ENCODE data around the gene WDR86.

The WDR86 gene

GRCh38 chr7:151342811-151343210 lies 67.0 kb downstream of the WDR86 start:
- H3K4me1 ChIP-seq (ENCODE audit: control insufficient read depth, insufficient read depth, low read depth, low read length): peaks cover 7% of the 10 kb centered on the region
- H3K18ac ChIP-seq (ENCODE audit: low read depth in 1 of 2, low read length in 2 of 2): no peak overlapping the region
- H3K4me2 ChIP-seq (ENCODE audit: low read length, poor library complexity, severe bottlenecking): peak overlapping the region; percentile 72
- no peak overlapping the region for H3K23ac ChIP-seq (ENCODE audit: low read length in 2 of 2)
- no peak overlapping the region for H4K91ac ChIP-seq (ENCODE audit: low read length)
- DNase-seq: no peak
- no peak overlapping the region for H4K8ac ChIP-seq (ENCODE audit: low read length)
- 90% methylated on average over 8 of the region's 8 CpGs for WGBS
- H2BK12ac ChIP-seq (ENCODE audit: low read length in 2 of 2): no peak overlapping the region
- H3K9me3 ChIP-seq (ENCODE audit: control insufficient read depth, low read length): peaks cover 3% of the 10 kb centered on the region
- no peak overlapping the region for H2BK120ac ChIP-seq (ENCODE audit: low read depth, low read length)
- H3K9ac ChIP-seq (ENCODE audit: low read length): peak overlapping the region; percentile 98
- H3K4me3 ChIP-seq (ENCODE audit: insufficient read depth in 1 of 2, low read depth in 1 of 2, low read length in 2 of 2): peak overlapping the region in 1 of 2 experiments; percentile 94
- peaks cover 9 to 26% of the 10 kb centered on the region in 2 experiments for H3K36me3 ChIP-seq (ENCODE audit: control insufficient read depth in 1 of 2, insufficient read depth in 2 of 2, low read depth in 1 of 2, low read length in 2 of 2)
- H2BK5ac ChIP-seq (ENCODE audit: low read depth, low read length, poor library complexity, severe bottlenecking): no peak overlapping the region
- no peak overlapping the region for H2BK15ac ChIP-seq (ENCODE audit: low read depth, poor library complexity, severe bottlenecking)
- no peak overlapping the region for H3K27ac ChIP-seq (ENCODE audit: low read length, poor library complexity, severe bottlenecking)
- H2AK5ac ChIP-seq (ENCODE audit: low read length, severe bottlenecking): no peak overlapping the region
- H3K79me1 ChIP-seq (replicated peaks; ENCODE audit: low read length, poor library complexity, severe bottlenecking): peaks cover 14% of the 10 kb centered on the region
- H3K27me3 ChIP-seq (ENCODE audit: control insufficient read depth in 1 of 2, insufficient read depth in 1 of 2, low read length in 2 of 2): no peaks in the 10 kb centered on the region
- H3K14ac ChIP-seq (ENCODE audit: low read length in 2 of 2): no peak overlapping the region
- H2AFZ ChIP-seq (ENCODE audit: low read depth, low read length): no peak overlapping the region
- H3K4ac ChIP-seq (ENCODE audit: low read depth in 1 of 2, low read length in 2 of 2): no peak overlapping the region

- Histone ChIP-seq H3K27ac (ENCODE audit: low read length, poor library complexity, severe bottlenecking) (no peak overlapping the region), H3K9ac (ENCODE audit: low read length) (peak overlapping the region; percentile 98), H3K14ac (ENCODE audit: low read length in 2 of 2) (no peak overlapping the region), H3K27me3 (ENCODE audit: control insufficient read depth in 1 of 2, insufficient read depth in 1 of 2, low read length in 2 of 2) (no peaks in the 10 kb centered on the region), H3K4me1 (ENCODE audit: control insufficient read depth, insufficient read depth, low read depth, low read length) (peaks cover 7% of the 10 kb centered on the region), H3K4ac (ENCODE audit: low read depth in 1 of 2, low read length in 2 of 2) (no peak overlapping the region), H3K36me3 (ENCODE audit: control insufficient read depth in 1 of 2, insufficient read depth in 2 of 2, low read depth in 1 of 2, low read length in 2 of 2) (peaks cover 5 to 20% of the 10 kb centered on the region in 2 experiments), H2BK12ac (ENCODE audit: low read length in 2 of 2) (no peak overlapping the region), H3K18ac (ENCODE audit: low read depth in 1 of 2, low read length in 2 of 2) (no peak overlapping the region), H3K9me3 (ENCODE audit: control insufficient read depth, low read length) (peaks cover 3% of the 10 kb centered on the region), H4K91ac (ENCODE audit: low read length) (no peak overlapping the region), H3K4me2 (ENCODE audit: low read length, poor library complexity, severe bottlenecking) (peak overlapping the region; percentile 44), H3K4me3 (ENCODE audit: insufficient read depth in 1 of 2, low read depth in 1 of 2, low read length in 2 of 2) (peak overlapping the region; percentile 93 to 94), H2BK5ac (ENCODE audit: low read depth, low read length, poor library complexity, severe bottlenecking) (no peak overlapping the region), H2AK5ac (ENCODE audit: low read length, severe bottlenecking) (no peak overlapping the region), H2BK15ac (ENCODE audit: low read depth, poor library complexity, severe bottlenecking) (no peak overlapping the region), H4K8ac (ENCODE audit: low read length) (no peak overlapping the region), H3K23ac (ENCODE audit: low read length in 2 of 2) (no peak overlapping the region), H2BK120ac (ENCODE audit: low read depth, low read length) (no peak overlapping the region), H3K79me1 (replicated peaks; ENCODE audit: low read length, poor library complexity, severe bottlenecking) (peaks cover 14% of the 10 kb centered on the region), H2AFZ (ENCODE audit: low read depth, low read length) (no peak overlapping the region)
- DNase-seq: no peak
- WGBS: 50% methylated on average over 8 of the region's 11 CpGs
These were observed 67.7 kb downstream of the WDR86 start for GRCh38 chr7:151342102-151342646.

- 2% methylated on average over 51 of the region's 72 CpGs for WGBS
- peak within 1 kb of the TSS; percentile 93 to 94 for H3K4me3 ChIP-seq (ENCODE audit: insufficient read depth in 1 of 2, low read depth in 1 of 2, low read length in 2 of 2)
These were observed 68.3 kb downstream of the WDR86 start, which contains the start of gene NUB1 for GRCh38 chr7:151341357-151342101. Gene NUB1 (plus strand): TSS chr7:151341812. CDS start chr7:151345350, 3,538 bp downstream.

GRCh38 chr7:151340794-151341356 lies 69.0 kb downstream of the WDR86 start:
- H3K4ac ChIP-seq (ENCODE audit: low read depth in 1 of 2, low read length in 2 of 2): no peak overlapping the region
- H3K4me2 ChIP-seq (ENCODE audit: low read length, poor library complexity, severe bottlenecking): peak overlapping the region; percentile 20
- H2AK5ac ChIP-seq (ENCODE audit: low read length, severe bottlenecking): no peak overlapping the region
- peaks cover 0 to 8% of the 10 kb centered on the region in 2 experiments for H3K36me3 ChIP-seq (ENCODE audit: control insufficient read depth in 1 of 2, insufficient read depth in 2 of 2, low read depth in 1 of 2, low read length in 2 of 2)
- peaks cover 8% of the 10 kb centered on the region for H3K79me1 ChIP-seq (replicated peaks; ENCODE audit: low read length, poor library complexity, severe bottlenecking)
- no peak overlapping the region for H2BK12ac ChIP-seq (ENCODE audit: low read length in 2 of 2)
- H3K4me1 ChIP-seq (ENCODE audit: control insufficient read depth, insufficient read depth, low read depth, low read length): peaks cover 7% of the 10 kb centered on the region
- H4K91ac ChIP-seq (ENCODE audit: low read length): no peak overlapping the region
- peak overlapping the region; percentile 84 for H4K8ac ChIP-seq (ENCODE audit: low read length)
- no peak overlapping the region for H3K14ac ChIP-seq (ENCODE audit: low read length in 2 of 2)
- no peak for DNase-seq
- H2BK120ac ChIP-seq (ENCODE audit: low read depth, low read length): no peak overlapping the region
- H3K9me3 ChIP-seq (ENCODE audit: control insufficient read depth, low read length): peaks cover 3% of the 10 kb centered on the region
- H3K23ac ChIP-seq (ENCODE audit: low read length in 2 of 2): no peak overlapping the region
- peak overlapping the region; percentile 39 for H2BK15ac ChIP-seq (ENCODE audit: low read depth, poor library complexity, severe bottlenecking)
- H3K27ac ChIP-seq (ENCODE audit: low read length, poor library complexity, severe bottlenecking): no peak overlapping the region
- H3K27me3 ChIP-seq (ENCODE audit: control insufficient read depth in 1 of 2, insufficient read depth in 1 of 2, low read length in 2 of 2): no peaks in the 10 kb centered on the region
- 73% methylated on average over 10 of the region's 12 CpGs for WGBS
- H2AFZ ChIP-seq (ENCODE audit: low read depth, low read length): peak overlapping the region; percentile 18
- H3K18ac ChIP-seq (ENCODE audit: low read depth in 1 of 2, low read length in 2 of 2): peak overlapping the region; percentile 55 to 72
- peak overlapping the region; percentile 3 to 94 for H3K4me3 ChIP-seq (ENCODE audit: insufficient read depth in 1 of 2, low read depth in 1 of 2, low read length in 2 of 2)
- peak overlapping the region; percentile 57 for H3K9ac ChIP-seq (ENCODE audit: low read length)
- H2BK5ac ChIP-seq (ENCODE audit: low read depth, low read length, poor library complexity, severe bottlenecking): no peak overlapping the region

More at GRCh38 chr7:151341357-151342101, 68.3 kb downstream of the WDR86 start, which contains the start of gene NUB1:
- peak within 1 kb of the TSS; percentile 44 for H3K4me2 ChIP-seq (ENCODE audit: low read length, poor library complexity, severe bottlenecking)
- peak within 1 kb of the TSS in 1 of 2 experiments; percentile 91 for H3K14ac ChIP-seq (ENCODE audit: low read length in 2 of 2)
- peak within 1 kb of the TSS; percentile 39 for H2BK15ac ChIP-seq (ENCODE audit: low read depth, poor library complexity, severe bottlenecking)
- peak within 1 kb of the TSS in 1 of 2 experiments; percentile 81 for H3K4ac ChIP-seq (ENCODE audit: low read depth in 1 of 2, low read length in 2 of 2)
- peak within 1 kb of the TSS in 1 of 2 experiments; percentile 49 for H3K23ac ChIP-seq (ENCODE audit: low read length in 2 of 2)
- H3K18ac ChIP-seq (ENCODE audit: low read depth in 1 of 2, low read length in 2 of 2): peak within 1 kb of the TSS; percentile 72 to 85
- no peak within 1 kb of the TSS for H2BK5ac ChIP-seq (ENCODE audit: low read depth, low read length, poor library complexity, severe bottlenecking)
- H3K79me1 ChIP-seq (replicated peaks; ENCODE audit: low read length, poor library complexity, severe bottlenecking): peaks cover 12% of the 10 kb centered on the region
- H3K27ac ChIP-seq (ENCODE audit: low read length, poor library complexity, severe bottlenecking): no peak within 1 kb of the TSS
- H3K4me1 ChIP-seq (ENCODE audit: control insufficient read depth, insufficient read depth, low read depth, low read length): peaks cover 7% of the 10 kb centered on the region
- peak within 1 kb of the TSS; percentile 98 for H3K9ac ChIP-seq (ENCODE audit: low read length)
- H4K91ac ChIP-seq (ENCODE audit: low read length): peak within 1 kb of the TSS; percentile 64
- peaks cover 3 to 15% of the 10 kb centered on the region in 2 experiments for H3K36me3 ChIP-seq (ENCODE audit: control insufficient read depth in 1 of 2, insufficient read depth in 2 of 2, low read depth in 1 of 2, low read length in 2 of 2)
- H2AK5ac ChIP-seq (ENCODE audit: low read length, severe bottlenecking): no peak within 1 kb of the TSS
- peak within 1 kb of the TSS in 1 of 2 experiments; percentile 83 for H2BK12ac ChIP-seq (ENCODE audit: low read length in 2 of 2)
- H3K27me3 ChIP-seq (ENCODE audit: control insufficient read depth in 1 of 2, insufficient read depth in 1 of 2, low read length in 2 of 2): no peaks in the 10 kb centered on the region
- peak within 1 kb of the TSS; percentile 96 for H2AFZ ChIP-seq (ENCODE audit: low read depth, low read length)
- peak within 1 kb of the TSS; percentile 95 for H2BK120ac ChIP-seq (ENCODE audit: low read depth, low read length)
- peak within 1 kb of the TSS; percentile 87 for H4K8ac ChIP-seq (ENCODE audit: low read length)
- DNase-seq: peak; percentile 80
- H3K9me3 ChIP-seq (ENCODE audit: control insufficient read depth, low read length): peaks cover 3% of the 10 kb centered on the region

All from mesenchymal stem cell (in vitro differentiated cells and primary cell).